K562 (cell line): Measurements from ENCODE around the gene KDELR3. TPM values are rescaled to one million over a fixed set of nuclear protein-coding genes. Genes with fewer than 3 reads are reported as not detected.

Source experiments
- ATAC-seq: fragments of 200-7000 bp; cut with Tn5 transposase; 3 replicates; pipeline ENCODE4 v1.9.1; 2020; ENCODE audit warnings: moderate library complexity
- BruUV-seq: library from RNA; stranded (reverse); fragments of 400-500 nt; replicated peaks from 2 replicates; lab custom pipeline; 2021; lab: Mats Ljungman, UMichigan
- CTCF ChIA-PET: fragments of 300-600 bp; formaldehyde crosslinking; extraction: SDS; loops from one replicate; lab custom pipeline; 2021; ENCODE audit warnings: low intra/inter-chr PET ratio; lab: Yijun Ruan, JAX
- POLR2A ChIA-PET: fragments of 300-600, 350-650 bp; sonication (Branson Sonifier 250); formaldehyde crosslinking; extraction: SDS; loops from one replicate; lab custom pipeline; 2021; ENCODE audit warnings: antibody characterized with exemption, inconsistent platforms; lab: Yijun Ruan, JAX
- DNase-seq, 4 experiments: peaks; one replicate each; pipeline versions ENCODE4 v3.0.0 to v3.0.0-alpha.2; 2011 to 2018; ENCODE audit warnings: low spot score in 3 of 4, mixed read lengths in 3 of 4; ENCODE audit errors: extremely low read depth in 1 of 4
- FAIRE-seq: peaks from 2 replicates; lab custom pipeline; 2011; peaks lifted over from hg19 to GRCh38; lab: Jason Lieb, UNC
- H2AFZ ChIP-seq: 2 replicates; pipeline ENCODE4 v1.6.0; 2011; ENCODE audit warnings: low read depth, low read length, control low read depth, inconsistent platforms
- H3K27ac ChIP-seq: fragments of 200-600 bp; 3 replicates; pipeline ENCODE4 v1.8.0; 2011; ENCODE audit warnings: low read depth, mild to moderate bottlenecking, control low read depth, inconsistent platforms, low read length, moderate library complexity, mixed read lengths; ENCODE audit errors: extremely low read depth
- H3K27me3 ChIP-seq, 2 experiments: fragments of 300-600 bp in 1 of 2; 2 replicates in 1 of 2; 3 replicates in 1 of 2; pipeline versions ENCODE4 v1.6.0 to v1.8.0; 2011; ENCODE audit warnings: inconsistent platforms in 2 of 2, low read length in 2 of 2, mild to moderate bottlenecking in 1 of 2, mixed read lengths in 1 of 2, moderate library complexity in 1 of 2; ENCODE audit not compliant: control insufficient read depth in 2 of 2, insufficient read depth in 2 of 2
- H3K36me3 ChIP-seq: fragments of 300-600 bp; 3 replicates; pipeline ENCODE4 v1.8.0; 2011; ENCODE audit warnings: mild to moderate bottlenecking, low read length, inconsistent platforms; ENCODE audit not compliant: control insufficient read depth, insufficient read depth
- H3K4me1 ChIP-seq, 2 experiments: fragments of 200-600 bp in 1 of 2; replicated peaks in 1 of 2; 2 replicates in 1 of 2; 3 replicates in 1 of 2; pipeline versions ENCODE4 v1.5.1 to v1.8.0; 2011; ENCODE audit warnings: inconsistent platforms in 2 of 2, low read length in 2 of 2, mild to moderate bottlenecking in 1 of 2, mixed read lengths in 1 of 2, moderate library complexity in 1 of 2; ENCODE audit not compliant: control insufficient read depth in 2 of 2, insufficient read depth in 2 of 2
- H3K4me2 ChIP-seq: 2 replicates; pipeline ENCODE4 v1.6.1; 2011; ENCODE audit warnings: low read length, control low read depth, inconsistent platforms, mixed read lengths; ENCODE audit not compliant: insufficient read depth
- H3K4me3 ChIP-seq: fragments of 200-600 bp; sonication (generic), shearing (Covaris generic); 2 replicates; pipeline ENCODE4 v1.5.1; 2016; ENCODE audit warnings: control low read depth, inconsistent platforms
- H3K79me2 ChIP-seq: fragments of 200-600 bp; 3 replicates; pipeline ENCODE4 v1.8.0; 2011; ENCODE audit warnings: low read length, inconsistent platforms; ENCODE audit not compliant: control insufficient read depth, insufficient read depth
- H3K9ac ChIP-seq, 2 experiments: 2 replicates each; pipeline versions ENCODE4 v1.6.0 to v1.6.1; 2011; ENCODE audit warnings: low read depth in 2 of 2, low read length in 2 of 2, control low read depth in 1 of 2, inconsistent platforms in 1 of 2, mild to moderate bottlenecking in 1 of 2, mixed read lengths in 1 of 2; ENCODE audit not compliant: insufficient read depth in 1 of 2
- H3K9me1 ChIP-seq: one replicate; pipeline ENCODE4 v1.6.0; 2011; ENCODE audit warnings: inconsistent platforms, mild to moderate bottlenecking, low read length, moderate library complexity; ENCODE audit not compliant: control insufficient read depth, insufficient read depth
- H3K9me3 ChIP-seq: replicated peaks from 2 replicates; pipeline ENCODE4 v1.5.1; 2011; ENCODE audit warnings: low read depth, low read length, inconsistent platforms; ENCODE audit not compliant: control insufficient read depth, insufficient read depth
- H4K20me1 ChIP-seq: replicated peaks from 2 replicates; pipeline ENCODE4 v1.6.1; 2011; ENCODE audit warnings: low read length, inconsistent platforms, mixed read lengths; ENCODE audit not compliant: control insufficient read depth, insufficient read depth
- CLOCK ChIP-seq: fragments of 250-450 bp; sonication (Bioruptor Pico); IDR thresholded peaks from 2 replicates; pipeline ENCODE4 v1.4.0; 2020; ENCODE audit warnings: mild to moderate bottlenecking, moderate library complexity, borderline replicate concordance
- E4F1 ChIP-seq: fragments of 250-450 bp; sonication (Bioruptor Pico); IDR thresholded peaks from 2 replicates; pipeline ENCODE4 v1.5.0; 2021; ENCODE audit warnings: mild to moderate bottlenecking, borderline replicate concordance
- ID3 ChIP-seq, 2 experiments: fragments of 250-450 bp in 1 of 2; fragments of 450-650 bp in 1 of 2; sonication (Bioruptor Pico) in 1 of 2; IDR thresholded peaks; 2 replicates each; pipeline versions ENCODE4 v1.6.1 to v1.8.0; 2016 to 2021; ENCODE audit warnings: mild to moderate bottlenecking in 2 of 2, moderate library complexity in 2 of 2, missing compliant biosample characterization in 1 of 2, missing genetic modification characterization in 1 of 2
- MAFK ChIP-seq: IDR thresholded peaks from 2 replicates; pipeline ENCODE4 v1.6.1; 2011; ENCODE audit warnings: low read length, improper control_type of control experiment
- POLR2AphosphoS2 ChIP-seq: IDR thresholded peaks from 2 replicates; pipeline ENCODE4 v1.6.1; 2012; ENCODE audit warnings: low read length, improper control_type of control experiment
- RBFOX2 ChIP-seq: fragments of 200-400 bp; formaldehyde crosslinking; IDR thresholded peaks from 2 replicates; pipeline ENCODE4 v1.6.1; 2017; ENCODE audit warnings: low read depth, mild to moderate bottlenecking, low read length, moderate library complexity
- TCFL5 ChIP-seq: fragments of 250-450 bp; sonication (Bioruptor Pico); conservative IDR thresholded peaks from 2 replicates; pipeline ENCODE4 v1.6.1; 2021; ENCODE audit warnings: mild to moderate bottlenecking, moderate library complexity, matching md5 sums
- ZNF785 ChIP-seq: fragments of 250-450 bp; sonication (Bioruptor Pico); IDR thresholded peaks from 2 replicates; pipeline ENCODE4 v1.4.0; 2020; ENCODE audit warnings: mild to moderate bottlenecking
- WGBS: fragments of 100-300 bp; shearing (Covaris generic); methylation state at CpG from one replicate; pipeline ENCODE4 v1.1.6; 2016; ENCODE audit warnings: low coverage, mixed read lengths; ENCODE audit not compliant: insufficient coverage; ENCODE audit errors: missing lambda C conversion rate; 5-methylcytosine and 5-hydroxymethylcytosine counted together
- in situ Hi-C: fragments of 300-500 bp; cut with MboI; formaldehyde crosslinking; loops from 4 replicates; pipeline ENCODE4 v1.15.0; 2018; ENCODE audit warnings: inconsistent platforms, mixed read lengths
- intact Hi-C: fragments of 100-400 bp; cut with micrococcal nuclease; formaldehyde crosslinking; loops from 2 replicates; pipeline ENCODE4 v1.14.2; 2022
- polyA plus RNA-seq, 8 experiments: library from polyadenylated mRNA; depleted of rRNA in 4 of 8; stranded (reverse) in 5 of 8; unstranded in 3 of 8; fragments of >200 nt; fragmentation: Nextera tagmentation in 2 of 8; fragmentation: Illumina TruSeq in 1 of 8; extraction: Ambion mirVana in 2 of 8; extraction: Trizol in 1 of 8; gene quantifications; 2 replicates each; pipeline versions ENCODE4 v1.2.1 to v1.2.3, GENCODE V29; 2011 to 2014; ENCODE audit warnings: inconsistent platforms in 1 of 8, missing spikeins in 1 of 8
- total RNA-seq, 7 experiments: library from RNA; depleted of rRNA in 6 of 7; stranded (reverse); fragments of >200 nt in 6 of 7; fragmentation: Illumina TruSeq in 2 of 7; extraction: Trizol in 2 of 7; gene quantifications; 2 replicates each; pipeline versions ENCODE4 v1.2.1 to v1.2.3, GENCODE V29; 2011 to 2021; ENCODE audit warnings: low replicate concordance in 1 of 7

Gene KDELR3
- total and polyA plus RNA-seq, 9 of the 15 experiments (the other 6 are each of a cell fraction or from before 2014, with no cell fraction given) = 7.1 to 44.8 (median 9.6) TPM

GRCh38 chr22:38489142-38489541, 21.2 kb downstream of the KDELR3 start:
- POLR2A ChIA-PET = interaction anchor here (0.6 to 2.9 kb wide), 3 partner anchors 10 to 640 kb away, joined by 3 to 10 read pairs (median 6); partner anchors contain the start of gene EIF3L
- DNase-seq (no peak), FAIRE-seq (no peak)
- Histone ChIP-seq H3K36me3 (peaks cover 94% of the 10 kb centered on the region), H3K9me3 (no peaks in the 10 kb centered on the region), H3K4me3 (no peak overlapping the region)
- TF ChIP-seq ID3 (CRISPR knock-in tag; IDR thresholded peaks at IDR 0.05) (no peak), ID3 (tag; IDR thresholded peaks at IDR 0.05) (no peak), ZNF785 (CRISPR knock-in tag) (no peak), RBFOX2 (peak; percentile 30; the same call in 1 of the 2 replicates)
- TF ChIP-seq, all 486 proteins: peak for 1
- Histone ChIP-seq H3K79me2 (no peaks in the 10 kb centered on the region; the same call in 1 of the 3 replicates), H3K9ac (no peak overlapping the region), H2AFZ (no peak overlapping the region), H3K4me2 (no peak overlapping the region), H3K4me1 (no peaks in the 10 kb centered on the region), H4K20me1 (no peaks in the 10 kb centered on the region), H3K27ac (no peak overlapping the region), H3K27me3 (no peaks in the 10 kb centered on the region), H3K9me1 (peaks cover 3% of the 10 kb centered on the region)
- WGBS = 98% methylated on average over 11 of the region's 17 CpGs
- ATAC-seq = no peak
- intact Hi-C loops (no loop called here), in situ Hi-C loops (no loop called here)
- CTCF ChIA-PET = no interaction called here
- no TSS peak for BruUV-seq

GRCh38 chr22:38489561-38490145, 21.8 kb downstream of the KDELR3 start:
- H3K4me3 ChIP-seq = no peak overlapping the region
- H3K9ac ChIP-seq = no peak overlapping the region
- CTCF ChIA-PET = no interaction called here
- in situ Hi-C loops = no loop called here
- intact Hi-C loops = no loop called here
- ATAC-seq (peak; percentile 17; the same call in 2 of the 3 replicates), FAIRE-seq (no peak), DNase-seq (no peak)
- WGBS = 88% methylated on average over 7 of the region's 7 CpGs
- POLR2A ChIA-PET = interaction anchor here (0.6 to 2.9 kb wide), 6 partner anchors 8 to 641 kb away, joined by 3 to 13 read pairs (median 5); partner anchors contain the start of gene EIF3L
- no peak overlapping the region for H3K4me2 ChIP-seq
- H3K79me2 ChIP-seq = peaks cover 3% of the 10 kb centered on the region
- H3K27ac ChIP-seq = 0 out of 3 replicates have a peak overlapping the region, but pooled peaks have one; percentile 25
- H3K4me1 ChIP-seq = no peaks in the 10 kb centered on the region
- H2AFZ ChIP-seq = no peak overlapping the region
- H3K9me1 ChIP-seq = peaks cover 3% of the 10 kb centered on the region
- H3K9me3 ChIP-seq = no peaks in the 10 kb centered on the region
- BruUV-seq = no TSS peak
- peaks cover 94% of the 10 kb centered on the region for H3K36me3 ChIP-seq
- H3K27me3 ChIP-seq = no peaks in the 10 kb centered on the region
- no peaks in the 10 kb centered on the region for H4K20me1 ChIP-seq
- no peak for TF ChIP-seq MAFK
- no peak for TF ChIP-seq E4F1 (CRISPR knock-in tag)
- TF ChIP-seq POLR2AphosphoS2 = peak; percentile 72; the same call in 1 of the 2 replicates
- TF ChIP-seq CLOCK = no peak
- TF ChIP-seq TCFL5 = no peak
